Omental fat pad (tissue), 4 donors: ENCODE data around the gene ZNF394. TPM values are rescaled to one million over a fixed set of nuclear protein-coding genes. Genes with fewer than 3 reads are reported as not detected.
A peak's percentile ranks its signal among the peaks of the same experiment; 100 is the strongest.

Experiments
- ATAC-seq: fragments of 150-250 bp; one replicate; pipeline ENCODE4 v1.9.1; 2016; ENCODE audit warnings: mild to moderate bottlenecking, moderate library complexity; ENCODE audit not compliant: low FRiP score
- DNase-seq: peaks from one replicate; pipeline ENCODE4 v3.0.0-alpha.2; 2019; ENCODE audit warnings: low spot score
- total RNA-seq, 4 donors: library from RNA; depleted of rRNA; stranded (reverse); fragments of >200 nt; gene quantifications; one replicate each; pipeline ENCODE4 v1.1.0, GENCODE V29; 2016
- TF ChIP-seq, protein P1 (sequence below), 3 donors: fragments of 450-650 bp; IDR thresholded peaks; one replicate each; pipeline ENCODE4 v1.5.1; 2016 to 2017; ENCODE audit warnings: antibody characterized with exemption in 3 of 3, mild to moderate bottlenecking in 3 of 3, moderate library complexity in 2 of 3

The ZNF394 gene
- total RNA-seq, 4 donors from 2014 or later: 23.7 to 46.7 (median 35.6) TPM

DNA sequence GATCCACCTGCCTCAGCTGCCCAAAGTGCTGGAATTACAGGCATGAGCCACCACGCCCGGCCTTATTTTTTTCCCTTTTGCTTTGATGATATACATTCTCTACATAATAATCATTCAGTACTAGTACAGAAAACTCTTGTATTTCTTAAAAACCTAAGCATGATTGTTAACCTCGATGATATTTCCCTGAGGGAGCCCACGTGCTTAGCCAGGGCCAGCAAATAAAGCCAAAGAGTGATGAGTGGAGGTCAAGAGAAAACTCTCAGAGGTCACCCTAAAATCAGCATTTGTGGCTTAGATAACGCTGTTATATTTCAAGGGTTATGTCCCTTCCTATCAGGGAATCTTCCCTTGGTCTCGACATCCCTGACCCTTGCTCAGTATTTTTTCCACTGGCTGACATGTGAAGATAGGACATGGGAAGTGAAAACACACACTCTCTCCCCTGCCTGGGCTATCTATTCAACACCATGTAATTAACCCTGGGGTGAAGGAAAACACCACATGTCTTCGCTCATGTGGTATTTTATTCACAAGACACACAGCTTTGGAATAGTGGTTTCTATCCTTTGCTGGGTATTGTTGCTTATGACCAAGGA is 39.2 kb upstream of the ZNF394 start:
- TF ChIP-seq, protein P1, sequence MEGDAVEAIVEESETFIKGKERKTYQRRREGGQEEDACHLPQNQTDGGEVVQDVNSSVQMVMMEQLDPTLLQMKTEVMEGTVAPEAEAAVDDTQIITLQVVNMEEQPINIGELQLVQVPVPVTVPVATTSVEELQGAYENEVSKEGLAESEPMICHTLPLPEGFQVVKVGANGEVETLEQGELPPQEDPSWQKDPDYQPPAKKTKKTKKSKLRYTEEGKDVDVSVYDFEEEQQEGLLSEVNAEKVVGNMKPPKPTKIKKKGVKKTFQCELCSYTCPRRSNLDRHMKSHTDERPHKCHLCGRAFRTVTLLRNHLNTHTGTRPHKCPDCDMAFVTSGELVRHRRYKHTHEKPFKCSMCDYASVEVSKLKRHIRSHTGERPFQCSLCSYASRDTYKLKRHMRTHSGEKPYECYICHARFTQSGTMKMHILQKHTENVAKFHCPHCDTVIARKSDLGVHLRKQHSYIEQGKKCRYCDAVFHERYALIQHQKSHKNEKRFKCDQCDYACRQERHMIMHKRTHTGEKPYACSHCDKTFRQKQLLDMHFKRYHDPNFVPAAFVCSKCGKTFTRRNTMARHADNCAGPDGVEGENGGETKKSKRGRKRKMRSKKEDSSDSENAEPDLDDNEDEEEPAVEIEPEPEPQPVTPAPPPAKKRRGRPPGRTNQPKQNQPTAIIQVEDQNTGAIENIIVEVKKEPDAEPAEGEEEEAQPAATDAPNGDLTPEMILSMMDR (IDR thresholded peaks at IDR 0.05): no peak
- DNase-seq (no peak), ATAC-seq (no peak)

DNA sequence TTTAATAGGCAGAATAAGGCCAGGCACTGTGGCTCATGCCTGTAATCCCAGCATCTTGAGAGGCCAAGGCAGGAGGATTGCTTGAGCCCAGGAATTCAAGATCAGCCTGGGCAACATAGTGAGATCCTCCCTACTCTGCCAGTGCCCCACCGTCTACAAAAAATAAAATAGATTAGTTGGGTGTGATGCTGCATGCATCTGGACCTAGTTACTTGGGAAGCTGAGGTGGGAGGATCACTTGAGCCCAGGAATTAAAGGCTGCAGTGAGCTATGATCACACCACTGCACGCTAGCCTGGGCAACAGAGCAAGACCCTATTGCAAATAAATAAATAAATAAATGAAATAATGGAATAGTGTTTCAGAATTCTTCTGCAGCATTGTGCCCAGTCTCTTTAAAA is 35.6 kb upstream of the ZNF394 start:
- ATAC-seq (no peak), DNase-seq (no peak)
- TF ChIP-seq, protein P1 (IDR thresholded peaks at IDR 0.05): no peak

DNA sequence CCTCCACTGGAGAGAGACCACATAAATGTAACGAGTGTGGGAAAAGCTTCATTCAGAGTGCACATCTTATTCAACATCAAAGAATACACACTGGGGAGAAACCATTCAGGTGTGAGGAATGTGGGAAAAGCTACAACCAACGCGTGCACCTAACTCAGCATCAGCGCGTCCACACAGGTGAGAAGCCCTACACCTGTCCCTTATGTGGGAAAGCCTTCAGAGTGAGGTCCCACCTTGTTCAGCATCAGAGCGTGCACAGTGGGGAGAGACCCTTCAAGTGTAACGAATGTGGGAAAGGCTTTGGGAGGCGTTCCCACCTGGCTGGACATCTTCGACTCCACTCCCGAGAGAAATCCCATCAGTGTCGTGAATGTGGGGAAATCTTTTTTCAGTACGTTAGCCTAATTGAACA is 31.3 kb upstream of the ZNF394 start:
- TF ChIP-seq, protein P1 (IDR thresholded peaks at IDR 0.05): no peak
- ATAC-seq: no peak
- DNase-seq: no peak

DNA sequence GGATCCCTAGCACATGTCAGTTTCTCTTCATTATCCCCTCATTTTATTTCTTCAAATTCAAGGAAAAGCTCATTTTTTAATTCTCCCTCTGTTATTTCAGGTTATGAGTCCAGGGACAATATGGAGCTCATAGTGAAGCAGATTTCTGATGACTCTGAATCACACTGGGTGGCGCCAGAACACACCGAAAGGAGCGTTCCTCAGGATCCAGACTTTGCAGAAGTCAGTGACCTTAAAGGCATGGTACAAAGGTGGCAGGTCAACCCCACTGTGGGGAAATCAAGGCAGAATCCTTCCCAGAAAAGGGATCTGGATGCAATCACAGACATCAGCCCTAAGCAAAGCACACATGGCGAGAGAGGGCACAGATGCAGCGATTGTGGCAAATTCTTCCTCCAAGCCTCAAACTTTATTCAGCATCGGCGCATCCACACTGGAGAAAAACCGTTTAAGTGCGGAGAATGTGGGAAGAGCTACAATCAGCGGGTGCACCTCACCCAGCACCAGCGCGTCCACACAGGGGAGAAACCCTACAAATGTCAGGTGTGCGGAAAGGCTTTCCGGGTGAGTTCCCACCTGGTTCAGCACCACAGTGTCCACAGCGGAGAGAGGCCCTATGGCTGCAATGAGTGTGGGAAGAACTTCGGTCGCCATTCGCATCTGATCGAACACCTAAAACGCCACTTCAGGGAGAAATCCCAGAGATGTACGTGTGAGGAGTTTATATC is 25.8 kb upstream of the ZNF394 start:
- TF ChIP-seq, protein P1 (IDR thresholded peaks at IDR 0.05): no peak
- no peak for ATAC-seq
- DNase-seq: no peak

DNA sequence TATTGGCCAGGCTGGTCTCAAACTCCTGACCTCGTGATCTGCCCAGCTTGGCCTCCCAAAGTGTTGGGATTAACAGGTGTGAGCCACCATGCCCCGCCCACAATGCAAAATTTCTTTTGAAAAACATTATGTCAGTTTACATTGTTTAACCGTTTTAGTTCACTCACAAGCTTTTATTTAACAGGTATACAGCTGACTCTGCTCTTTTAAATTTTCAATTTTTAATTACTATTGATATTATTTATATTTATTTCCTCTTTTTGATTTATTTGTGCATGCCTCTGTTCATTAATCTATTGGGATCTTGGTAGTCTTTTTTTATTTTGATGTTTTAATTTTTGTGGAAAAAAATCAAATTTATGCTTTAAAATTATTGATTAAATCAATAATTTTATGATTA is 21.3 kb upstream of the ZNF394 start:
- no peak for DNase-seq
- TF ChIP-seq, protein P1 (IDR thresholded peaks at IDR 0.05): no peak
- ATAC-seq: no peak

DNA sequence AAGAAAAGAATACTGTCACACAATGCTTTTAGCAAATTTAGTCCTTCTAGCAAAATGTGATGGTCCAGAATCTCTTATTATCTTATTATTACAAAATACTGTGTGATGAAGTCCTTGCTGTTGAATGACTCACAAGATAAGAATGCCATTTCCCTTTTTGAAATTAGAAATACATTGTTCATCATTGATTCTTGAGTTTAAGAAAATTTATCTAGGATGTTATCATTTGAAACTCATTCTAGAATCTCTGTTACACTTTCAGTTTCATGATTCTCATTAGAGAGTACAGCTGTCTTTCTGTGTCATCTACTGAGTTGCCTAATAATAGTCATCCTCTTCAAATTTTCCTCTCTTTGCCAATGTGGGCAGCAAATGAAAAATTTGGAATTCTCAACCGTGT is 14.0 kb upstream of the ZNF394 start:
- TF ChIP-seq, protein P1 (IDR thresholded peaks at IDR 0.05): no peak
- ATAC-seq (peak; percentile 48), DNase-seq (no peak)

DNA sequence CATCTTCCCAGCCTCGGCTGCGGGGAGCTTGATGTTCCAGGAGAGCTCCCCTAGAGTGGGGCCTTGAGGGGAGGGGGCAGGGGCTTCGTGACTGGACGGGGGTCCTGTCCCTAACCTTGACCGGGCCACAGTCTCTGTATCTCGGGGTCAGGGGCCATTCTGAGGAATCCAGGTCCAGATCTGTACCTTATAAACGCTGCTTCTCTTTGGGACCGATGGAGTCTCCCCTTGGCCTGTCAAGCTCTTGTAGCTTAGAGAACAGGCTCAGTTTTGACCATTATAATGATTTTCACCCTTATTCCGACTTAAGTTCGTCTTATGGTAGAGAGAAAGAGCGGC is 5.2 kb upstream of the ZNF394 start:
- no peak for ATAC-seq
- DNase-seq: no peak
- TF ChIP-seq, protein P1 (IDR thresholded peaks at IDR 0.05): no peak
